ENCODE measurements around the gene MLH3. TPM values are rescaled to one million over a fixed set of nuclear protein-coding genes. Genes with fewer than 3 reads are reported as not detected.

MLH3 gene
- total and polyA plus RNA-seq, 2 experiments from 2014 or later = 10.7 to 14.7 TPM

GRCh38 chr14:75051556-75051899, 261 bp upstream of the MLH3 start (continued):
- TF ChIP-seq ZNF462 (CRISPR knock-in tag; IDR thresholded peaks at IDR 0.05) = no peak
- TF ChIP-seq NANOG (IDR thresholded peaks at IDR 0.05; ENCODE audit: borderline replicate concordance) = no peak
- TF ChIP-seq, protein P1, sequence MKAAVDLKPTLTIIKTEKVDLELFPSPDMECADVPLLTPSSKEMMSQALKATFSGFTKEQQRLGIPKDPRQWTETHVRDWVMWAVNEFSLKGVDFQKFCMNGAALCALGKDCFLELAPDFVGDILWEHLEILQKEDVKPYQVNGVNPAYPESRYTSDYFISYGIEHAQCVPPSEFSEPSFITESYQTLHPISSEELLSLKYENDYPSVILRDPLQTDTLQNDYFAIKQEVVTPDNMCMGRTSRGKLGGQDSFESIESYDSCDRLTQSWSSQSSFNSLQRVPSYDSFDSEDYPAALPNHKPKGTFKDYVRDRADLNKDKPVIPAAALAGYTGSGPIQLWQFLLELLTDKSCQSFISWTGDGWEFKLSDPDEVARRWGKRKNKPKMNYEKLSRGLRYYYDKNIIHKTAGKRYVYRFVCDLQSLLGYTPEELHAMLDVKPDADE (IDR thresholded peaks at IDR 0.05) = no peak
- TF ChIP-seq ZNF114 (CRISPR knock-in tag; IDR thresholded peaks at IDR 0.05) = no peak

DNA sequence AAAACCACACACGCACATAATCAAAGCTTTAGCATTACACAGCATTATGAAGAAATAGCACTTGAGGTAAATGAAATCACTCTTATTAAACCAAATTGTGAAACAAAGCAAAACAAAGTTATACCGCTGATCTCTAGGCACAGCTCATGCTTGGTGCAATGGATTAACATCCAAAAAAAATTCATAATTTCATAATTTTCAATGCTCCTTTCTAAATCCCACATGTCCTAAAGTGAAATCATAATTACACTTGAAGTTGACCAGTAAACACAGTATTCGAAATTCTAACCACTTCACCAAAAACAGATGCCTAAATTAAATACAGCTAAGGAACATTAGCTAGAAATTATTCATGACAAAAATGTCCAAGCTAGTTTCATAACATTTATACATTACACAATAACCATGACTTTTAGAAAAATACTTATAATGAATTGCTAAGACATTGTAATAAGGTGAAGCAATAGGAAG, 1.5 kb downstream of the MLH3 start:
- Mint-ChIP-seq H3K27me3 (ENCODE audit: insufficient read depth, low read depth, poor library complexity) (peaks cover 3% of the 10 kb centered on the region), H3K4me3 (peak overlapping the region; percentile 82; the same call in 2 of the 3 replicates), H3K27ac (no peak overlapping the region), H3K4me1 (no peaks in the 10 kb centered on the region; the same call in 2 of the 3 replicates), H3K36me3 (ENCODE audit: low read depth) (no peaks in the 10 kb centered on the region), H3K9me3 (no peaks in the 10 kb centered on the region; the same call in 1 of the 3 replicates)
- H3K4me3 ChIP-seq = no peak overlapping the region
- 0 out of 2 replicates have a peak, but pooled peaks cover 6% of the 10 kb centered on the region for H3K79me2 ChIP-seq (replicated peaks; ENCODE audit: insufficient read depth)
- no peaks in the 10 kb centered on the region for H3K9me2 ChIP-seq (ENCODE audit: insufficient read depth)
- no peaks in the 10 kb centered on the region; the same call in 1 of the 2 replicates for H4K20me1 ChIP-seq (replicated peaks; ENCODE audit: insufficient read depth)
- no peak overlapping the region for H3K4me2 ChIP-seq
- no peak overlapping the region for H2AFZ ChIP-seq
- no peaks in the 10 kb centered on the region for H3F3A ChIP-seq (replicated peaks; ENCODE audit: low read depth)
- no peak for DNase-seq (ENCODE audit: low spot score)
- H3K36me3 ChIP-seq (ENCODE audit: insufficient read depth) = no peaks in the 10 kb centered on the region
- ATAC-seq = no peak
- no peak overlapping the region for H3K27ac ChIP-seq (ENCODE audit: low read depth)
- H3K4me1 ChIP-seq (ENCODE audit: insufficient read depth) = no peaks in the 10 kb centered on the region
- H3K27me3 ChIP-seq (ENCODE audit: insufficient read depth) = no peaks in the 10 kb centered on the region
- no peak for TF ChIP-seq JUNB (IDR thresholded peaks at IDR 0.05; ENCODE audit: unreplicated experiment)
- TF ChIP-seq NANOG (IDR thresholded peaks at IDR 0.05; ENCODE audit: borderline replicate concordance) = no peak
- no peak for TF ChIP-seq EZH2 (IDR thresholded peaks at IDR 0.05; ENCODE audit: low read depth, unreplicated experiment)
- TF ChIP-seq, protein P2, sequence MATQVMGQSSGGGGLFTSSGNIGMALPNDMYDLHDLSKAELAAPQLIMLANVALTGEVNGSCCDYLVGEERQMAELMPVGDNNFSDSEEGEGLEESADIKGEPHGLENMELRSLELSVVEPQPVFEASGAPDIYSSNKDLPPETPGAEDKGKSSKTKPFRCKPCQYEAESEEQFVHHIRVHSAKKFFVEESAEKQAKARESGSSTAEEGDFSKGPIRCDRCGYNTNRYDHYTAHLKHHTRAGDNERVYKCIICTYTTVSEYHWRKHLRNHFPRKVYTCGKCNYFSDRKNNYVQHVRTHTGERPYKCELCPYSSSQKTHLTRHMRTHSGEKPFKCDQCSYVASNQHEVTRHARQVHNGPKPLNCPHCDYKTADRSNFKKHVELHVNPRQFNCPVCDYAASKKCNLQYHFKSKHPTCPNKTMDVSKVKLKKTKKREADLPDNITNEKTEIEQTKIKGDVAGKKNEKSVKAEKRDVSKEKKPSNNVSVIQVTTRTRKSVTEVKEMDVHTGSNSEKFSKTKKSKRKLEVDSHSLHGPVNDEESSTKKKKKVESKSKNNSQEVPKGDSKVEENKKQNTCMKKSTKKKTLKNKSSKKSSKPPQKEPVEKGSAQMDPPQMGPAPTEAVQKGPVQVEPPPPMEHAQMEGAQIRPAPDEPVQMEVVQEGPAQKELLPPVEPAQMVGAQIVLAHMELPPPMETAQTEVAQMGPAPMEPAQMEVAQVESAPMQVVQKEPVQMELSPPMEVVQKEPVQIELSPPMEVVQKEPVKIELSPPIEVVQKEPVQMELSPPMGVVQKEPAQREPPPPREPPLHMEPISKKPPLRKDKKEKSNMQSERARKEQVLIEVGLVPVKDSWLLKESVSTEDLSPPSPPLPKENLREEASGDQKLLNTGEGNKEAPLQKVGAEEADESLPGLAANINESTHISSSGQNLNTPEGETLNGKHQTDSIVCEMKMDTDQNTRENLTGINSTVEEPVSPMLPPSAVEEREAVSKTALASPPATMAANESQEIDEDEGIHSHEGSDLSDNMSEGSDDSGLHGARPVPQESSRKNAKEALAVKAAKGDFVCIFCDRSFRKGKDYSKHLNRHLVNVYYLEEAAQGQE (IDR thresholded peaks at IDR 0.05; ENCODE audit: unreplicated experiment) = no peak
